ENCODE measurements around the gene FBXO42.
A peak's percentile ranks its signal among the peaks of the same experiment; 100 is the strongest.

FBXO42 gene

DNA sequence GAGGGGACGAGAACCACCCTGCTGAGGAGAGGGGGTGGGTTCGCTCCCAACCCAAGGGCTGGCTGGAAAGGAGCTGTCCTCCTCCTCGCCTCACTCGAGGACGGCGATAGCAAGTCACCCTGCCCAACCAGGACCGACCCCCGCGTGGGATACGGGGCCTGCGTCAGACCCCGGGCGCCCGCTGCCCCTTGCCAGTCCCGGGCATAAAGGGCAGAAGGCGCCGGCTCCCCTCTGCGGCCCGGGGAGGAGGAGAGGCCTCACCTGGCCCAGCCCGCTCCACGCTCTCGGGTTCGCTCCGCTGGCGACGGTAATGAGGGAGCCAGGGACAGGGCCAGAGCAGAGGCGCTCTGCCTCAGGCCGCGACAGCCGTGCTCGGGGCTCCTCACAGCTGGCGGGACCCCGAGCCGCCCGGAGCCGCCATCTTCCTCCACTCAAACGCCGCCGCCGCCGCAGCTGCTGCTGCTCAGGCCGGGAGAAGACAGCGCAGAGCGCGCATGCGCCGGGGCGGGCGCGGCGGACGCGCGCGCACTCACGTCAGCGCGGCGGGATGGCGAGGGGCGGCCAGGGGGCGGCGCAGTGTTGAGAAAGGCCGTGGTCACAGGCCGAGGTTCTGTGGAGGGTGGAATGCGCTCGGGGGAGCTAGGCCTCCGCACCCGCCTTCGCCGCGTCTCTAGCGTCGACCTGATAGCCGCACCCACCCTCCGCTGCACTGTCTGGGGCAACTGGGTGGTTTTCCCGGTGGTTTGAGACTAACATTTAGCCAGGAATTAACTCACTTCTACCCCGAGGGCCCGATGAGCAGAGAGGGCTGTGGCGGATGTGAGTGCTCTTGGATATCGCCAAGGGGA is at the start of gene FBXO42:
Gene FBXO42, minus strand, starts transcription at position 487 of the 848 bp plus-strand sequence. CDS start 37,062 bp downstream, outside the sequence.
- Mint-ChIP-seq H3K4me3 (peak within 1 kb of the TSS; percentile 97), H3K36me3 (ENCODE audit: low read depth) (peaks cover 4% of the 10 kb centered on the region), H3K4me1 (ENCODE audit: low read depth) (peaks cover 32% of the 10 kb centered on the region), H3K27ac (peak within 1 kb of the TSS; percentile 95), H3K9me3 (no peaks in the 10 kb centered on the region), H3K27me3 (no peaks in the 10 kb centered on the region)

DNA sequence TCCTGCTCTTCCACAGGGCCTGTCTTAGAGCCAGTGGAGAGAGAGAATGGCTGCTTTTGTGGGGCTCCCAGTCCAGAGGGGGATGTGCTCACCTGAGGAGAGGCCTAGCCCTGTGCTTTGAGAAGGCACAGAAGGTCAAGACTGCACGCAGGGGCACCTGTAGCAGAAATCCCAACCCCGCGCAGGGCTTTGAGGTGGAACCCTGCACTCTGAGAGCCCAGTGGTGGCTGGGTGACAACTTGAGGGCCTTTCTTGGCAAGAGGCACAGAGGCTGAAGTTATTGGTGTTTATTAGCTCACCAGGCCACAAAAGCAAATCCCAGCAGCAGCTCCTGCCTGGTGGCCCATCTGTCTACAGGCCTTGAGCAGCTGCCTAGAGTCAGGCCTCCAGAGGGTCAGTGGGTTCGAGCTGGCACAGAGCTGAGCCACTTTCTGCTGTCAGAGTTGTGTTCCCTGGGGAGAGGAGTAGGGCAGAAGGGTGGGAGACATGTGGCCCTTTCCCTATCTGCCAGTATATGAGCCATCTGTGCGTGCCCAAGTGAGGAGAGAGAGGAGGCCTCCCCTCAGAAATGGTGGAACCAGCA is 46.2 kb upstream of the FBXO42 start:
- no peaks in the 10 kb centered on the region for H3K9me3 Mint-ChIP-seq
- no peaks in the 10 kb centered on the region for H3K27me3 Mint-ChIP-seq
- peaks cover 26% of the 10 kb centered on the region for H3K4me1 Mint-ChIP-seq (ENCODE audit: low read depth)
- peaks cover 40% of the 10 kb centered on the region for H3K36me3 Mint-ChIP-seq (ENCODE audit: low read depth)
- peak overlapping the region; percentile 79 for H3K27ac Mint-ChIP-seq
- H3K4me3 Mint-ChIP-seq = no peak overlapping the region

DNA sequence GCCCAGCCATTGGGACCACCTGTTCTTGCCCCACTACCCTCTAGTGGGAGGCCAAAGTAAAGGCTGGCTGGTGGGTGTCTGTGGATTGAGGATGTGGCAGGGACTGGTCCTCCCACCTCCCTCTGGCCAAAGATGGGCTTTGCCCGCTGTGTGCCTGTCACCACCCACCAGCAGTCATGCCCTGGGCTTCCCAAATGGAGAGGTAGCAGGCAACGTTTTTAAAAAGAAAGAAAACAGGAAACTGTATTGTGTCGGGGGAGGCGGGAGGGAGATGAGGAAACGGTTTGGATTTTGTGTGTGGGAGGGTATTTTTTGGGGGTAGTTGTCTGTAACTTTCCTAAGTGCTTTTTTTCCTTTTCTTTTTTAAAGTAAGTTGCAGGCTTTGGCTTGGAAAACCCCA is 44.8 kb upstream of the FBXO42 start:
- Mint-ChIP-seq H3K36me3 (ENCODE audit: low read depth) (peaks cover 50% of the 10 kb centered on the region), H3K27ac (peak overlapping the region; percentile 79), H3K4me3 (no peak overlapping the region), H3K27me3 (no peaks in the 10 kb centered on the region), H3K4me1 (ENCODE audit: low read depth) (peaks cover 38% of the 10 kb centered on the region), H3K9me3 (no peaks in the 10 kb centered on the region)

DNA sequence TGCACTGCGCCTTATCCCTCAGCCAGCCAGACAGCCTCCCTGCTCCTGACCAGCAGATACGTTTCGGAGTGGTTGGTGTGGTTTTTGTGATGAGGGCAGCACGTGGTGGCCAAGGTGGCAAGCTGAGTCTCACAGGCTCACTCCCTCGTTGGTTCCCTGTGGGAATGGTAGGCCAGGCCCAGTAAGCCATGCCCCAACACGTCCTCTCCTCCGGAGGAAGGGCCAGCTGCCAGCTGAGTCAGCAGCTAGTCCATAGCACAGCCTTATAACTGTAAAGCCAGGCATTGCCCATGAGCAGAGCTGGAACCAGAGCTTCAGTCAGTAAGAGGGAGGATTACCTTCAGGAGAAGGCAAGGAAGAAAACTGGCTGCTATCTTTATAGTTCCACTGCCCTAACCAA is 44.3 kb upstream of the FBXO42 start:
- Mint-ChIP-seq H3K27ac (peak overlapping the region; percentile 77), H3K36me3 (ENCODE audit: low read depth) (peaks cover 52% of the 10 kb centered on the region), H3K4me3 (no peak overlapping the region), H3K4me1 (ENCODE audit: low read depth) (peaks cover 44% of the 10 kb centered on the region), H3K27me3 (no peaks in the 10 kb centered on the region), H3K9me3 (no peaks in the 10 kb centered on the region)

DNA sequence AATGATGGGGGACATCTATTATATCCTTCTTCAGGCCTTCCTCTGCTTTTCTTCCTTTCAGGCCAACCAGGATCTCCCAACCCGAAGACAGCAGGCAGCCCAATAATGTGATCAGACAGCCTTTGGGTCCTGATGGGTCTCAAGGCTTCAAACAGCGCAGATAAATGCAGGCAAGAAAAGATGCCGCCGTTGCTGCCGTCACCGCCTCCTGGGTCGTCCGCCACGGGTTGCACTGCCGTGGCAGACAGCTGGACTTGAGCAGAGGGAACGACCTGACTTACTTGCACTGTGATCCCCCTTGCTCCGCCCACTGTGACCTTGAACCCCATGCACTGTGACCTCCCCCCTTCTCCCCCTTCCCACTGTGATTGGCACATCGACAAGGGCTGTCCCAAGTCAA is 42.7 kb upstream of the FBXO42 start:
- H3K9me3 Mint-ChIP-seq = no peaks in the 10 kb centered on the region
- no peaks in the 10 kb centered on the region for H3K27me3 Mint-ChIP-seq
- no peak overlapping the region for H3K4me3 Mint-ChIP-seq
- H3K4me1 Mint-ChIP-seq (ENCODE audit: low read depth) = peaks cover 60% of the 10 kb centered on the region
- H3K27ac Mint-ChIP-seq = no peak overlapping the region
- H3K36me3 Mint-ChIP-seq (ENCODE audit: low read depth) = peaks cover 60% of the 10 kb centered on the region

DNA sequence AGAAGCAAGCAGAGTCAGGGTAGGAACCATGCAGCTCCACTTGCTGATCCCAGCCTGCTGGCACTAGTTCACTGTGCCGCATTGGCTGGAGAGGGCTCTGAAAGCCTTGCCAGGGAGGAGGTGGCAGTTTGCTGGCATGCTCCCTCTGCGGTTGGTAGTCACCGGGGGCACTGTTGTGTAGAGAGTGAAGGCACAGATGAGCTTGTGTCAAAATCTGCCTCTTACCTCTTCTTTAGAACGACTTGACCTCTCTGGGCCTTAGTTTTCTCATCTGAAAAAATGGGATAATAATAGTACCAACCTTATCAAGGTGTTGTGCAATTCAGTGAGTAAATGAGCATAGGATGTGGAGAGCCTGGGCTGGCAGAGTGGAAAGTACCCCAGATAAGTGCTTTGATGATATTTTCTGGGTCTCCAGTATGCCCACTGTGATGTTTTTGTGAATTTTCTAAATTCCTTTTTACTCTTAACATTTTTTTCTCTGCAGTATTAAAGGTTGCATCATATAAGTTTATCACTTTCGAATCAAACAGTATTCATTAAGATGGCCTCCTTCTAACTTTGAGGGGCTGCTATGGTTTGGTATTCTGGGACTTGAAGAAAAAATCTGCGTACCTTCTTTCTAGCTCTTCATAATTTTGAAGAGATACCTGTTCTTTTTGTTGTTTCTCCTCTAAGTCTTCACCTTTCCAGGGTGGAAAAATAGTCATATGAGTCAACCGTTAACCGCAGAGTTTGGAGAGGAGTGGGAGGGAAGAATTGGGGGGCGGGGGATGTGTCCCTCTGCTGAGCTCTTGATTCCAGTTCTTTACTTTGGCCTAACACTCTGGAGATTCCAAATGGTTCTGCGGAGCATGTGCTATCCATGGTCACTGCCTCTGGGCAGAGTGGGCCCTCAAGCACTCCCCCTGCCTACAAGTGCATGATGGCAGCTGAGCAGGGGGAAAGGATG is 41.6 kb upstream of the FBXO42 start:
- H3K27ac Mint-ChIP-seq = peak overlapping the region; percentile 68
- H3K36me3 Mint-ChIP-seq (ENCODE audit: low read depth) = peaks cover 55% of the 10 kb centered on the region
- H3K9me3 Mint-ChIP-seq = no peaks in the 10 kb centered on the region
- H3K27me3 Mint-ChIP-seq = no peaks in the 10 kb centered on the region
- peaks cover 68% of the 10 kb centered on the region for H3K4me1 Mint-ChIP-seq (ENCODE audit: low read depth)
- H3K4me3 Mint-ChIP-seq = no peak overlapping the region

DNA sequence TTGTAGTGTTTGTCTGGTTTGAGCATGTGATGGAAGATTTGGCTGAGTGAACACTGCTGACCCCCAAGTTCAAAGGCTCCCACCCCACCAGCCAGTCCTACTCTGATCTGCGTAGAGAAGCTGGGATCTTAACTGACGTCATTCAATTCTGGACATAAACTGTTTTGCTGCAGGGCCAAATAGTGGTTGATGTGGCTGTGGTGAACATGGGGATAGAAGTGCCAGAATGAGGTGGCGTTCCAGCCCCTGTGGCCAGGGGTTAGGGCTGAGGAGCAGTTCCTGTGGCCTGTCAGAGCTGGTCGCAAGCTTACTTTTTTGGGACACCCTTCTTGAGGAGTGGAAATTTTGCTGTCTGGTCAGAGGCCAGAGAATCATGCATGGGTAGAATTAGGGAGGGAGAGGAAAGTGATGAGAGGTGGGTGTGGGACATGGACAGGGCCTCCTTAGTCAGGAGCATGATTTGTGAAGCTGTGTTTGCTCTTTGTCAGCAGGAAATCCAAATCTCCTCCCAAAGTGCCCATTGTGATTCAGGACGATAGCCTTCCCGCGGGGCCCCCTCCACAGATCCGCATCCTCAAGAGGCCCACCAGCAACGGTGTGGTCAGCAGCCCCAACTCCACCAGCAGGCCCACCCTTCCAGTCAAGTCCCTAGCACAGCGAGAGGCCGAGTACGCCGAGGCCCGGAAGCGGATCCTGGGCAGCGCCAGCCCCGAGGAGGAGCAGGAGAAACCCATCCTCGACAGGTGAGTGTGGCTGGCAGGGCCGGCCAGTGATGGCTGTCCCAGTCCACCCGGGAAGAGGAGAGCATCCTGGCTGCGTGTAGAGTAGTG is 40.7 kb upstream of the FBXO42 start:
- Mint-ChIP-seq H3K36me3 (ENCODE audit: low read depth) (peaks cover 61% of the 10 kb centered on the region), H3K4me1 (ENCODE audit: low read depth) (peaks cover 73% of the 10 kb centered on the region), H3K27me3 (no peaks in the 10 kb centered on the region)

DNA sequence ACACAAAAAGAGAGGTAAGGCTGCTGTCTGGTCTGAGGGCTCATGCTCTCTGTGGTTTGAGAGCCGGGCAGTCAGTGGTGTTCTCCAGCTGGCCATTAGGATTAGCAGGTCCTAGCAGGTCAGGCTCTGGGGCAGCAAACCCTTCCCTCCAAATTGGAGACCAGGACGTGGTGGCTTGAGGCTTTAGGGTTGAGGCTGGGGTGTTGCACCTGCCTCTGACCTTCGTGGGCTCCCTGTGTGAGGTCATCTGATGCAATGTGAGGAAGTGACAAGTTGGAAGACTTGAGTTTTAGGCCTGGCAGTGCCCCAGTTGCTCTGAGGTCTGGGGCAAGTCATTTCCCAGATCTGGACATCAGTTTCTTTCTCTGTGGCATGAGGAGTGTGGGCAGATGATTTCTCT is 39.1 kb upstream of the FBXO42 start:
- Mint-ChIP-seq H3K27ac (peak overlapping the region; percentile 92), H3K36me3 (ENCODE audit: low read depth) (peaks cover 54% of the 10 kb centered on the region), H3K4me1 (ENCODE audit: low read depth) (peaks cover 73% of the 10 kb centered on the region), H3K27me3 (no peaks in the 10 kb centered on the region), H3K9me3 (no peaks in the 10 kb centered on the region), H3K4me3 (peak overlapping the region; percentile 33)

More for the DNA sequence above, 40.7 kb upstream of the FBXO42 start:
- Mint-ChIP-seq H3K4me3 (no peak overlapping the region), H3K27ac (peak overlapping the region; percentile 92), H3K9me3 (no peaks in the 10 kb centered on the region)

DNA sequence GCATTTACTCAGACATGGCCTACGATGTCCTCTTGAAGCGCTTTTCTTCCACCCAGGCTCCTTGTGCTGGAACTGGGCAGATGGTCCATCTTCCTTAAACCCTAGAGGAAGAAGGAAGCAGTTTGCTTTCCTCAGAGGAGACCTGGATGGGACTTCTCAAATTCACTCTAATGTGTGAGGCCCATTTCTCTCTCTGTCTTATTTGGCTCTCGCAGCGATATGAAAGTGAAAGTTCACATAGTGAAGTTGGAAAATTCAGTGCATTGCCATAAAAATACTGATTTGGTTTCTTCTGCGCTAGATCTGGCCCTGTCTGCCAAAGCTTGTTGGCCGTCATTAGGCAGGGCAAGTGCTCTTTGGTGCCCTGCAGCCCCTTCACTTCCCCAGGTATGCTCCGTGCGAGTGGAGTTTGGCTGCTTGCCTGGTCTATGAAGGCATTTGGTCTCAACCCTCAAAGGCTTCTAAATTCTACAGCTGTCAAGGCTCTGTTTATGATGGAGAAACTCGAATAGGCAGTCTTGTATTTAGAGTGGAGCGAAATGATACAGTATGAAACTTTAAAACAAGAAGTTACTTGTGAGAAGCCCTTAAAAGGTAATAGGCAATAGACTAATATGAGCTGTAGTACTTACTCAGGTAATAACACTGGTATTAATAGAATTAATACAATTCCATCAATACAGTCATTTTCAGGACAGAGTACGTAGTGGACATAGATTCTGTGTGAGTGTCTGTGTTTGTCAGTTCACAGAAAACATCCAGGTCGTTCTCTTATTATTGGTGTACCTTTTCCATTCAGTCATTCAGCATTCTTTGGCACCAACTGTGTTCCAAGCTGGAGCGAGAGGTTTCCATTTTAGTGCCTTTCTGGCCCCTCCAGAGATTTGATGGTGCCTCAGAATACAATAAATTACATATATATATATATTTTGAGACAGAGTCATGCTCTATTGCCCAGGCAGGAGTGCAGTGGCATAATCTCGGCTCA is 35.2 kb upstream of the FBXO42 start:
- Mint-ChIP-seq H3K36me3 (ENCODE audit: low read depth) (peaks cover 36% of the 10 kb centered on the region), H3K4me1 (ENCODE audit: low read depth) (peaks cover 87% of the 10 kb centered on the region), H3K4me3 (peak overlapping the region; percentile 67), H3K9me3 (no peaks in the 10 kb centered on the region), H3K27ac (peak overlapping the region; percentile 71), H3K27me3 (no peaks in the 10 kb centered on the region)

DNA sequence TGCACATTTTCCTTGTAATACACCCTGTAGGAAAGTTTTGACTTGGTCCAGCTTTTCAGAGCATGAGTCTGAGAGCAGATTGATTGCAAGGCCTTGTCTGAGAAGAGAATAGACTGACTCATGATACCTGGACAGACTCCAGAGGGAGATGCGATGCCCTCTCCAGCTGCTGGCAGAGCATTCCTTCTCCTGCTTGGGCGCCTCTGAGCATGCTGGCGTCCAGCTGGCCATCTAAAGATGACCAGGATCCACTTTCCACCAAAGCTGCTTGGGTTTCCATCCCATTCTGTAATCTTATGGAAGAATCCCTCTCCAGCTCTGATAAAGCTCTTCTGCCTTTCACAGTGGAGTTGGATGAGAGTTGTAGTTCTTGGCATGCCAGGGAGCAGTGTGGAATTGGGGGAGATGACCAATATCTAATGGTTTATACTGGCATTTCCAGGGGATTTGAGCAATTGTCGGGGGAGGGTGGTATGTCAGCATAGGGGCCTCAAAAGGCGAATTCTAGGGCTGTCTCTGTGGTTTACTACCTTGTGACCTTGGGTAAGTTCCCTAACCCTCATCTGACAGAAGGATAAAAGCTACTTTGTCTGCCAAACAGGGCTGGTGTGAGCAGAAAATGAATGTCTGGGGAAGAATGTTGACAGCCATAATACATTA is 34.3 kb upstream of the FBXO42 start:
- H3K27ac Mint-ChIP-seq = peak overlapping the region; percentile 73
- H3K4me3 Mint-ChIP-seq = peak overlapping the region; percentile 67
- peaks cover 36% of the 10 kb centered on the region for H3K36me3 Mint-ChIP-seq (ENCODE audit: low read depth)
- peaks cover 82% of the 10 kb centered on the region for H3K4me1 Mint-ChIP-seq (ENCODE audit: low read depth)
- H3K27me3 Mint-ChIP-seq = no peaks in the 10 kb centered on the region
- H3K9me3 Mint-ChIP-seq = no peaks in the 10 kb centered on the region

DNA sequence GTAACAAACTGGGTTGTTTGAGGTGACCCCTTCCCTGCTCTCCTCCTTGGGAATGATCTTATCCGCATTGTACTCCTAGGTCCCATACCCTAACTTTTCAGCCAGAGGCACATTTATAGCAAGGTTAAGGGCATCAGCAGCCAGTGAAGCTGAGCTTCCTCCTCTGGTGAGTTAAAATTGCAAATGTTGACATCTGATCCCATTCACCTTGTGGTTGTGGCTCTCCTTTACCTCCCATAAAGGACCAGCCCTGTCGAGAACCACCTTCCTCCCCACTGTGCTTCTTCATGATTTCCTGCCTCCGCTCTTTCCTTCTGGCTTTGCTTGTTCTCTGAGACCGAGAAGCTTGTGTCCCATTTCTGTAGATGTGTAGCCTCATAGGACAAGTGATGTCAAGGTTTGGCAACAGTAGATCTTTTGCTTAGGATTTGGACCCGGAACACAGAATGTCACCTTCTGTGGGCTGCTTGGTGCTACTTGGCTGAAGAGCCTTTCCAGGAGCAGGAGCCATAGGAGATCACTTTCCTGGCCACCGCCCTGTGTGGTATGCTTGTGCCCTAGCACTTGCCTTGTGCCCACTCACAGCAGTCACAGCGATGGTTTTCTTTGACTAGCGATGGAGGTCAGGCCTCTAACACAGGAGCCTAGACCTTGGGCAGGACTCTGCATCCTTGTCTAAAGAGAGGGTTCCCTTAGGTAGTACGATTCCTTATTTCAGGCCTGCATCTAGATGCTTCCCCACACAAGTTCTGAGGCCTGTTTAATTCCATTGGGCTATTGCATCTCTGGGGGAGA is 33.6 kb upstream of the FBXO42 start:
- H3K27ac Mint-ChIP-seq = peak overlapping the region; percentile 73
- no peak overlapping the region for H3K4me3 Mint-ChIP-seq
- no peaks in the 10 kb centered on the region for H3K27me3 Mint-ChIP-seq
- no peaks in the 10 kb centered on the region for H3K9me3 Mint-ChIP-seq
- peaks cover 33% of the 10 kb centered on the region for H3K36me3 Mint-ChIP-seq (ENCODE audit: low read depth)
- H3K4me1 Mint-ChIP-seq (ENCODE audit: low read depth) = peaks cover 75% of the 10 kb centered on the region

DNA sequence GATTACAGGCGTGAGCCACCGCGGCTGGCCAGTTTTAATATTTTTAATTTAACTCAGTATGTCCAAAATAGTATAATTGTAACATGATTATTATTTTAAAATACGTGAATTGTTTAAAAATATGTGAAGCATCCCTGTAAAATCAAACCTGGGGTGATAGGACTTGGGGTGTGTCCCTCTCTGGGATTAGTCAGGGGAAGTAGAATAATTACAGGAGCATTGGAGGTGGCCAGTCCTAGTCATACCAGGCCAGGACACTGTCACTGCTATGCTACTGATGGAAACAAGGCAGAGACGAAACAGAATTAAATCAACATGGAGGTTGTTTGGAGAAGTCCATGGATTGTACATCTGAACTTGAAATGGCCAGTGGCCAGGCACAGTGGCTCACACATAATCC is 31.6 kb upstream of the FBXO42 start:
- Mint-ChIP-seq H3K27me3 (no peaks in the 10 kb centered on the region), H3K27ac (peak overlapping the region; percentile 76), H3K4me3 (no peak overlapping the region), H3K9me3 (no peaks in the 10 kb centered on the region), H3K4me1 (ENCODE audit: low read depth) (peaks cover 64% of the 10 kb centered on the region), H3K36me3 (ENCODE audit: low read depth) (peaks cover 29% of the 10 kb centered on the region)
